Suprapubic skin (tissue), 4 donors: ENCODE data around the gene ING5.

Experiments used
- POLR2A ChIP-seq, 2 donors: fragments of 450-650 bp; IDR thresholded peaks; one replicate each; pipeline ENCODE4 v1.6.1; 2017; ENCODE audit warnings: antibody characterized with exemption in 2 of 2, mild to moderate bottlenecking in 2 of 2, moderate library complexity in 2 of 2
- POLR2AphosphoS5 ChIP-seq, 3 donors: sonication (generic); formaldehyde crosslinking; IDR thresholded peaks; one replicate each; pipeline ENCODE4 v1.6.1; 2017; ENCODE audit warnings: antibody characterized with exemption in 3 of 3
- TF ChIP-seq, protein P1 (sequence below), 2 donors: fragments of 200-600 bp in 1 of 2; fragments of 450-650 bp in 1 of 2; sonication (generic) in 1 of 2; IDR thresholded peaks; one replicate each; pipeline ENCODE4 v1.5.1; 2016 to 2019; ENCODE audit warnings: antibody characterized with exemption in 2 of 2, mild to moderate bottlenecking in 1 of 2, moderate library complexity in 1 of 2

DNA sequence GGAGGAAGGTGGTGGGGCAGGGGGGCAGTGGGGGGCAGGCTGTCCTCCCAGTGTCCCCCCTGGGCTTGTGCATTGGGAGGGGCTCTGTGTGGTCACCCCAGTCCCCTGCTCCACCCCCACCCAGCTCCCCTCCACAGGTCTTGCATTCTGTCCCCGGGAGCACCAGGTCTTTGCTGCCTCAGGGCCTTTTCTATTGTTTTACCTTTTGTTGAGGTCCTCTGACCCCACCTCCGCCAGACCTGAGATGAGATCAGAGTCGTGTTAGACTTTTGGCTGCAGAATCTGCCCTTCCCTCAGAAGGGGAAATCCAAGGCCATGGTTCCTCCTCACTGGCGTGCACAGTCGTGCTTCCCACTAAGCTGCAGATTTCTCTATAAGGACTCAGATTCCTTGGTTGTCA is 43.5 kb upstream of the ING5 start:
- TF ChIP-seq, protein P1, sequence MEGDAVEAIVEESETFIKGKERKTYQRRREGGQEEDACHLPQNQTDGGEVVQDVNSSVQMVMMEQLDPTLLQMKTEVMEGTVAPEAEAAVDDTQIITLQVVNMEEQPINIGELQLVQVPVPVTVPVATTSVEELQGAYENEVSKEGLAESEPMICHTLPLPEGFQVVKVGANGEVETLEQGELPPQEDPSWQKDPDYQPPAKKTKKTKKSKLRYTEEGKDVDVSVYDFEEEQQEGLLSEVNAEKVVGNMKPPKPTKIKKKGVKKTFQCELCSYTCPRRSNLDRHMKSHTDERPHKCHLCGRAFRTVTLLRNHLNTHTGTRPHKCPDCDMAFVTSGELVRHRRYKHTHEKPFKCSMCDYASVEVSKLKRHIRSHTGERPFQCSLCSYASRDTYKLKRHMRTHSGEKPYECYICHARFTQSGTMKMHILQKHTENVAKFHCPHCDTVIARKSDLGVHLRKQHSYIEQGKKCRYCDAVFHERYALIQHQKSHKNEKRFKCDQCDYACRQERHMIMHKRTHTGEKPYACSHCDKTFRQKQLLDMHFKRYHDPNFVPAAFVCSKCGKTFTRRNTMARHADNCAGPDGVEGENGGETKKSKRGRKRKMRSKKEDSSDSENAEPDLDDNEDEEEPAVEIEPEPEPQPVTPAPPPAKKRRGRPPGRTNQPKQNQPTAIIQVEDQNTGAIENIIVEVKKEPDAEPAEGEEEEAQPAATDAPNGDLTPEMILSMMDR (IDR thresholded peaks at IDR 0.05) = no peak
- TF ChIP-seq POLR2AphosphoS5 (IDR thresholded peaks at IDR 0.05) (no peak), POLR2A (IDR thresholded peaks at IDR 0.05) (no peak)
